Measurements from ENCODE around the gene NSD2.

GRCh38 chr4:1981251-1982058 is 110.3 kb downstream of the NSD2 start:
- TF ChIP-seq KAT7 (CRISPR knock-in tag; IDR thresholded peaks at IDR 0.05; ENCODE audit: borderline replicate concordance) (no peak), TCF7 (CRISPR knock-in tag; IDR thresholded peaks at IDR 0.05; ENCODE audit: low read depth) (no peak), CTCF (IDR thresholded peaks at IDR 0.05) (no peak)

Measured in WTC11 (cell line).